A549 (cell line): ENCODE data around the gene FAM163A.

ENCODE experiments used
- CBX8 ChIP-seq: fragments of 200-600 bp; sonication (generic); IDR thresholded peaks from 2 replicates; pipeline ENCODE4 v1.6.1; 2016
- CHD4 ChIP-seq: fragments of 200-600 bp; sonication (generic); IDR thresholded peaks from 2 replicates; pipeline ENCODE4 v1.6.1; 2016; ENCODE audit warnings: antibody characterized with exemption, mild to moderate bottlenecking, borderline replicate concordance
- CTCF ChIP-seq: fragments of >200 bp; sonication (Bioruptor Twin); formaldehyde crosslinking; IDR thresholded peaks from 3 replicates; pipeline ENCODE4 v1.5.1; 2016
- ELK1 ChIP-seq: fragments of 150-350 bp; IDR thresholded peaks from 2 replicates; pipeline ENCODE4 v1.6.1; 2014; ENCODE audit warnings: low read depth, mild to moderate bottlenecking, low read length
- HEYL ChIP-seq: fragments of 250-450 bp; sonication (Bioruptor Pico); IDR thresholded peaks from 2 replicates; pipeline ENCODE4 v1.8.0; 2021; ENCODE audit warnings: mild to moderate bottlenecking, moderate library complexity
- NR3C1 ChIP-seq: fragments of >200 bp; sonication (Bioruptor Twin); formaldehyde crosslinking; IDR thresholded peaks from 3 replicates; pipeline ENCODE4 v1.6.1; 2017
- PHF8 ChIP-seq: fragments of 200-600 bp; sonication (generic); IDR thresholded peaks from 2 replicates; pipeline ENCODE4 v1.6.1; 2016; ENCODE audit warnings: low read depth, mild to moderate bottlenecking, antibody characterized with exemption, moderate library complexity, borderline replicate concordance
- POLR2A ChIP-seq: IDR thresholded peaks from 2 replicates; pipeline ENCODE4 v1.6.1; 2012; ENCODE audit warnings: mild to moderate bottlenecking, low read length
- RAD21 ChIP-seq, 2 experiments: fragments of >200 bp in 1 of 2; sonication (Bioruptor Twin) in 1 of 2; formaldehyde crosslinking in 1 of 2; IDR thresholded peaks in 1 of 2; conservative IDR thresholded peaks in 1 of 2; 2 replicates in 1 of 2; 3 replicates in 1 of 2; pipeline ENCODE4 v1.6.1; 2012 to 2018; ENCODE audit warnings: inconsistent platforms in 1 of 2
- REST ChIP-seq: fragments of 200-600 bp; sonication (generic); IDR thresholded peaks from 2 replicates; pipeline ENCODE4 v1.6.1; 2016; ENCODE audit warnings: antibody characterized with exemption, mild to moderate bottlenecking, moderate library complexity

GRCh38 chr1:179761296-179761695 is 18.2 kb downstream of the FAM163A start:
- TF ChIP-seq POLR2A (no peak), CTCF (no peak), ELK1 (no peak), CBX8 (no peak), PHF8 (no peak), HEYL (CRISPR knock-in tag) (no peak), RAD21 (conservative IDR thresholded peaks at IDR 0.05 in 1 of 2, IDR thresholded peaks at IDR 0.05 in 1 of 2) (no peak), REST (no peak), CHD4 (no peak), NR3C1 (no peak)
